HG02970 (cell line): ENCODE results near the gene PSENEN.
"Not testable (repeated sequence)": the region's sequence is repeated elsewhere in the genome, so short reads cannot be mapped to it uniquely, and the experiment has no call there.

Experiments
- ATAC-seq: cut with Tn5 transposase; IDR thresholded peaks from one replicate; pipeline ENCODE4 v1.9.1; 2021; ENCODE audit warnings: mild to moderate bottlenecking, moderate library complexity, moderate number of reproducible peaks; ENCODE audit not compliant: unreplicated experiment, low FRiP score

The PSENEN gene

GRCh38 chr19:35768082-35768421 is 22.6 kb downstream of the PSENEN start:
- ATAC-seq = no peak

GRCh38 chr19:35772362-35772761 is 26.9 kb downstream of the PSENEN start:
- not testable (repeated sequence) for ATAC-seq

DNA sequence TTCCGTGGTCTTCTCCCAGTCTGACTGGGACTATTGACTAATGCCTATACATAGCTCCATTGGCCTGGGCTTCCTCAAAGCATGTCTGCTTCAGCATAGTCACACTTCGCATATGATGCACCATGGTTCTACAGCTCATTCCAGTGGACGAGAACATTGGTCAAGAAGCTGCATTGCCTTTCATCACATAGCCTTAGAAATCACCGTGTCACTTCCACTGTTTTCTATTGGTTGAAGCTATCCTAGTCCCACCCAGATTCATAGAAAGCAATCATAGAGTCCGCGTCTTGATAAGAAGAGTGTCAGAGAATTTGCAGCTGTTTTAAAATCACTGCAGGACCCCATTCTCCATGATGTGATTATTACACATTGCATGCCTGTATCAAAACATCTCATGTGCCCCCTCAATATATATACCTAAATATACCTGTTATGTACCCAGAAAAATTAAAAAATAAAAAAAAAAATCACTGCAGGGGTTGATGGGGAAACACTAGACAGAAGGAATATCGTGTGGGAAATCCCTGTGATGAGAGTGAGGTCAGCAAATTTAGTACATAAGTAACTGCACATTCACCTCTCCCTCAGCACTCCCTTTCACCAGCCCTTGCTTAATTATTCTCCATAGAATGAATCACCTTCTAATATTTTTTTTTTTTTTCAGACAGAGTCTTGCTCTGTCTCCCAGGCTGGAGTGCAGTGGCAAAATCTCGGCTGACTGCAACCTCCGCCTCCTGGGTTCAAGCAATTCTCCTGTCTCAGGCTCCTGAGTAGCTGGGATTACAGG is 27.8 kb downstream of the PSENEN start:
- ATAC-seq = no peak

GRCh38 chr19:35774274-35775045 is 29.0 kb downstream of the PSENEN start:
- no peak for ATAC-seq

DNA sequence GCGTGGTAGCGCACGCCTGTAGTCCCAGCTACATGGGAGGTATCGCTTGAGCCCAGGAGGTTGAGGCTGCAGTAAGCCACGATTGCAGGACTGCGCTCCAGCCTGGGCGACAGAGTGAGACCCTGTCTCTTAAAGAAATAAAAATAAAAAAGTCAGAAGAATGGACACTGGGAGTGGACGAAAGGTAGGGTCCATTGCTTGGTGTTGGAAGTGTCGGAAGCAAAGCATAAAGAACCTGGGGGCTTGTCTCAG is 29.5 kb downstream of the PSENEN start:
- no peak for ATAC-seq

GRCh38 chr19:35775298-35776101 is 30.0 kb downstream of the PSENEN start, which contains the start of gene ARHGAP33:
Gene ARHGAP33, plus strand, starts transcription at chr19:35775564. Its CDS starts 95 bp downstream, at chr19:35775659.
- peak; percentile 90 for ATAC-seq

DNA sequence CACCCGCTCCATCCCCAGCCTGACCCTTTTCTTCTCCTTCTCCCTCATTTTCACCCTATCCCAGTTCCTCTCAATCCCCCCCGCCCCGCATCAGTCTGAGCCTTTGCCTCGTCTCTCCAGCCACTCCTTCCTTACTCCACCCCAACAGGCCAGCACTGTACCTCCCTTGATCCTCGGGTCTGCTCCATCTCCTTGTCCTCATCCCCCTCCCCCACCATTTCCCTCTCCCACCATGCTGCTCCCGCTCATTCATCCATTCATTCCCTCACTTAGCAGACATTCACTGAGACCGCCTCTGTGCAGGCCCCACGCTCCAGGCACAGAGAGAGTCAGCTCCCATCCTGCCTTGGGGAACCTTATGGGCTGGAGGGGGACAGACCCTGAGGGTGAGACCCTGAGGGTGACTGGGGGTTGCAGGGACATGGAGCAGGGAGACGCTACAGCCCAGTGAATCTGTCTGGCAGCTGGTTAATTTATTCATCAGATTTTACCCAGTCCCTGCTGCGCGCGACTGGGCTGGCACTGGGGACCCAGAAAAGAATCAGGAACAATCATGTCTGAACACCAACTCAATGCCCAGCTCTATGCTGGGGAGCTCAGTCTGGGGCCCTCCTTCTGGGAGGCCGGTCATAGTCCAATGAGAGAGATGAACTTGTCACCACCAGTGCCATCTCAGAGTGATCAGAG is 30.8 kb downstream of the PSENEN start:
- ATAC-seq = no peak

DNA sequence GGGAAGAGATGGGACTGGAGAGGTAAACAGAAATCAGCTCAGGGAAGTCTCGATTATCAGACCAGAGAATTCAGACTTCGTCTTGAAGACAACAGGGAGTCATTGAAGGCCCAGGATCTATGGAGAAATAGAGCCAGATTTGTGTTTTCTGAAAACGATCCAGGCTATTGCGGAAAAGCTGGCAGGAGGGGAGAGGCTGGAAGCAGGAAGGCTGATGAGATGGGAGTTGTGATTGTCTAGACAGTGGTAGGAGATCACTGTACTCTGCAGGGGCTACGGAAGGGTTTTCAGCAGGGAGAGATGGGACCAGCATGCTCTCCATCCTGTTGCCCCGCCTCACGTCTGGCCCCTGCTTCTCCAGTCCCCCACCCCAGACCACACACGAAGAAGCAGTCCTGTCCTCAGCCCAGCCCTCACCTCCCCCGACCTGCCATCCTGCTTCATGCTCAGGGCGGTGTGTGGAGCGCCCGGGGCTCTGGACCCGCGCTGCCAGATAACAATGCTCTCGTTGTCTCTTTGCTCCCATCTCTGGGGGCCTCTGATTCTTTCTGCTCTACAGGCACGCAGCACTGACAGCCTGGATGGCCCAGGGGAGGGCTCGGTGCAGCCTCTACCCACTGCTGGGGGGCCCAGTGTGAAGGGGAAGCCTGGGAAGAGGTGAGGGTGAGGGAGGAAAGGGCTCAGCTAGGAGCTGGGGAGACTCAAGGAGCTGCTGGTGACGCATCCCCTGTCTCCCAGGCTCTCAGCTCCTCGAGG is 31.8 kb downstream of the PSENEN start:
- no peak for ATAC-seq

DNA sequence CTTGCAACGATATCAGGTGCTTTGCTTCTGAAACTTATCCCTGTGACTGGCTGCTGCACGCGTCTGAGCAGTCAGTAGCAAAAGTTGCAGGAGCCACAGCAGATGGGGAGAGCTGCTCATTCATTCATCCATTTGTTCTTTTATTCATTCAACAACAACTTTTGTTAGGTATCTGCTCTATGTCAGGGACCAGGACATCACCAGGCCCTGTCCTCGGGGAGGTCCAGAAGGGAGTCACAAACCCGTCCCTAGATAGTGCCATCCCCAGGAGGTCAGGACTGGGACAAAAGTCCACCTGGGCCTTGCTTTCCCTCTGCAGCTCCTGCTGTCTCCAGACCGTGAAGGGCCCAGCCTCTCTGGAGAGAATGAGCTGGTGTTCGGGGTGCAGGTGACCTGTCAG is 32.5 kb downstream of the PSENEN start:
- no peak for ATAC-seq

DNA sequence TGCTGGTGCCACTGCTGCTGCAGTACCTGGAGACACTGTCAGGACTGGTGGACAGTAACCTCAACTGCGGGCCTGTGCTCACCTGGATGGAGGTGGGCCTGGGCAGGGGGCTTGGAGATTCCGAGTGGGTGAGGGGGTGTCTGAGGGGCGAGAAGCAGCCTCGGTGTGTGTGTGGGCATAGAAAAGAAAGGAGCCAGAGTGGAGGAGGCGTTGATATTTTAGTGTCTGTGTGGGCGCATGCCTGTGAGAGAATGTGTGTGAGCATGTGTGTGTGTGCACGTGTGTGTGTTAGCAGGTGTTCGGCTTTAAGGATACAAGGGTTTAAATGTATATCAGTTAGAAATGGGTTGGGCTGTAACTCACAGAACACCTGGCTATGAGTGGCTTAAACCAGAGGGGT is 33.6 kb downstream of the PSENEN start:
- ATAC-seq = no peak

DNA sequence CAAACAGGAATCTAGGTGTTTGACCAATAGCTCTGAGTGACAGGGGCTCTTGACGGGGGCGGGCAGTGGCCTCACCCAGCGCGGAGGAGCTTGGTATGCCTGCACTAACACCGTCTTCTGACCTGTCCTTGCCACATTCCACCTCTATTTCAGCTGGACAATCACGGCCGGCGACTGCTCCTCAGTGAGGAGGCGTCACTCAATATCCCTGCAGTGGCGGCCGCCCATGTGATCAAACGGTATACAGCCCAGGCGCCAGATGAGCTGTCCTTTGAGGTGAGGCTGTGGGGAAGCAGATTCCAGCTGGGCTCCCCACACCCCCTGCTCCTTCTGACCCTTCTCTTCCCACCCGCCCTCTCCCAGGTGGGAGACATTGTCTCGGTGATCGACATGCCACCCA is 34.6 kb downstream of the PSENEN start:
- no peak for ATAC-seq

DNA sequence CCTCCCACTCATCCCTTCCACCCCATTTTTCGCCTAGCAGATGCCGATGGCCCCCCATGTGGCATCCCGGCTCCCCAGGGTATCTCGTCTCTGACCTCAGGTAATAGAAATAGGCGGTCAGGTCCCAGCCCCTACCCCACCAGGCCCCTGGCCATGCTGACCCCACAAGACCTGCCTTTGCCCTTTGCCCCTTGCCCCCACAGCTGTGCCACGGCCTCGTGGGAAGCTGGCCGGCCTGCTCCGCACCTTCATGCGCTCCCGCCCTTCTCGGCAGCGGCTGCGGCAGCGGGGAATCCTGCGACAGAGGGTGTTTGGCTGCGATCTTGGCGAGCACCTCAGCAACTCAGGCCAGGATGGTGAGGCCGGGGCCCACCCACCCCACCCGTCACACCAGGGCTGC is 35.3 kb downstream of the PSENEN start:
- no peak for ATAC-seq

DNA sequence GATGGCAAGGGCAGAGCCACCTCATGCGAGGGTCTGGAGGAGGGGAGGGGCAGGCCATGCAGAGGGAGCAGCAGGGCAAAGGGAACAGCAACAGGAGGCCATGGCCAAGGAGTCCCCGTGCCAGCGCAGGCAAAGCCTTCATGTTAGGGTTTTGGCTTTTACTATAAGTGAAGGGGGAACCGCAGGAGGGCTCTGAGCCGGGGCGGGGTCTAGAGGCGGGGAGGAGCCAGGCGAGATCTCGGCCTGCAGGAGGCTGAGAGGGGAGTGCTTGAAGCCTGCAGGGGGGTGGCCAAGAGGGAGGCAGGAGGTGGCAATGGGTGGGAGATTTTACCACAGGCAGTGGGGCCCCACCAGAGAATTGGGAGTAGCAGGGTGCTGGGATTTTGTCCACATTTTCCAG is 36.2 kb downstream of the PSENEN start:
- ATAC-seq = no peak

DNA sequence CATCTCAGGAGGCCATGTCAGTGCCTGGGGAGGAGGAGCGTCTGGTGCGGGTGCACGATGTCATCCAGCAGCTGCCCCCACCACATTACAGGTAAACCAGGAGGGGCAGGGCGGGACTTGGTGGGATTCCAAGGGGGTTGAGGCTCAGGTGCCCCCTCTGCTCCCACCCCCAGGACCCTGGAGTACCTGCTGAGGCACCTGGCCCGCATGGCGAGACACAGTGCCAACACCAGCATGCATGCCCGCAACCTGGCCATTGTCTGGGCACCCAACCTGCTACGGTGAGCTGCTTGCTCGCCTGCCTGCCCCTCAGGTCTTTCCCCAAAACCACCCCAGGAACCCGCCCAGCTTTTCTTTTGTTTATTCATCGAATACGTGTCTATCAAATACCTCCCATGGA is 37.1 kb downstream of the PSENEN start:
- ATAC-seq = no peak

DNA sequence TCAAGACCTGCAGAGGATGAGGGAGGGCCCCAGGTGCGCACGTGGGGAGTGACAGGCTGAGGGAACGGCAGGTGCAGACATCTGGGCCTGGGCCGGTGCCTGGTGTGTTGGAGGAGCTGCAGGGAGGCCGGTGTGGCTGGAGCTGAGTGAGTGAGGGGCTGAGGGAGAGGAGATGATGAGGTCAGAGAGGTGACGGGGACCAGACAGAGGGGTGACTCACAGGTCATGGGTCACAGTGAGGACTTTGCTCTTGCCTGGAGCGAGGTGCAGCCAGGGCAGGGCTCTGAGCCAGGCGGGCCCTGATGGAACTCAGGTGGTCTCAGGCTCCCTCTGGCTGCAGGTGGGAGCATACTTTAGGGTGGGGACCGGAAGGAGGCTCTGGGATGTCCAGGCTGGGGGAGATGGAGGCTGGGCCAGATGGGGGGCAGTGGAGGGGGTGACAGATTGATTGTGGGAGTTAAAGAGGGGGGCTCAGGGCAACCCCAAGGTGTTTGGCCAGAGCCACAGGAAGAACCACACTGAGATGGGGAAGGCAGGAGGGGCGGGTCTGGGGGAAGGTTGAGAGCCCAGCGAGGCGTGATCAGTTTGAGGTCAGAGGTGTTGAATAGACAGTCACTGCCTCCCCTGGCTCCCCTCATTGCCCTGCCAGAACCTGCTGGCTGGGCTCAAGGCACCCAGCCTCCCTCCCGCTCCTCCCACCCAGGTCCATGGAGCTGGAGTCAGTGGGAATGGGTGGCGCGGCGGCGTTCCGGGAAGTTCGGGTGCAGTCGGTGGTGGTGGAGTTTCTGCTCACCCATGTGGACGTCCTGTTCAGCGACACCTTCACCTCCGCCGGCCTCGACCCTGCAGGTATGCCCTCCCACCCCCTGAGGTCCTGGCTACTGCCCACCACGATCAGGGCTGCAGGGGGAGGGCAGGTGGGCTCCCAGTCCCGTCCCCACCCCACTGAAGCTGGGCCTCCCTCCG is 38.3 kb downstream of the PSENEN start:
- ATAC-seq = no peak

DNA sequence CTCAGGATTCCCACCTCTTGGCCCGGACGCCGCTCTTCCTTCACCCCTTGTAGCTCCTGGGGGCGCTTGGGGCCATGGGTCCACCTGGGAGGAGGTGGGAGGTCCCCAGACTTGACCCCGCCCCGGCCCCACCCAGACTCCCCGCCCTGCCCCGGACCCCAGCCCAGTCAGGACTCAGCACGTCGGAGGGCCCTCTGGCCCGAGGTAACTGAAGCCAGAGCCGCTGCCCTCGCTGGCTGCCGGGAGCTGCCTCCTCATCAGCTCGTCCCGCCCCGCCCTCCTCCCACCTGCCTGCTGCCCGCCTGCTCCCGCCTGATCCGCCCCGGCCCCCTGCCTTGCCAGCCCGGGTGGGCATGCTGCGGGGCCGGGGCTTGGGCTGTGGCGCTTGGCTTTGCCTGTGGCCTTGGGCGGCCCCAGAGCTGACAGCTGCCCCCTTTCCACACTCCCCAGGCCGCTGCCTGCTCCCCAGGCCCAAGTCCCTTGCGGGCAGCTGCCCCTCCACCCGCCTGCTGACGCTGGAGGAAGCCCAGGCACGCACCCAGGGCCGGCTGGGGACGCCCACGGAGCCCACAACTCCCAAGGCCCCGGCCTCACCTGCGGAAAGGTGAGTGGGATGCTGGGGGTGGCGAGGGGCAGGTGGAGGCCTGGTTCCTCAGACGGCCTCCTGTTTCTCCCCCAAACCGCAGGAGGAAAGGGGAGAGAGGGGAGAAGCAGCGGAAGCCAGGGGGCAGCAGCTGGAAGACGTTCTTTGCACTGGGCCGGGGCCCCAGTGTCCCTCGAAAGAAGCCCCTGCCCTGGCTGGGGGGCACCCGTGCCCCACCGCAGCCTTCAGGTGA is 39.3 kb downstream of the PSENEN start:
- no peak for ATAC-seq

- ATAC-seq = no peak
These were observed 39.8 kb downstream of the PSENEN start for GRCh38 chr19:35785339-35785627.
